SK-N-SH (cell line): ENCODE results near the gene CACNA2D3. TPM values are rescaled to one million over a fixed set of nuclear protein-coding genes. Genes with fewer than 3 reads are reported as not detected.

Experiments used
- CTCF ChIA-PET: fragments of 300-600, 350-600 bp; formaldehyde crosslinking; extraction: SDS; loops from one replicate; lab custom pipeline; 2021; lab: Yijun Ruan, JAX
- POLR2A ChIA-PET: fragments of 350-600 bp; sonication (Branson Sonifier 250); formaldehyde crosslinking; extraction: SDS; loops from one replicate; lab custom pipeline; 2020; ENCODE audit warnings: antibody characterized with exemption, inconsistent platforms; lab: Yijun Ruan, JAX
- DNase-seq: peaks from one replicate; pipeline ENCODE4 v3.0.0; 2012
- H2AFZ ChIP-seq: fragments of 200-600 bp; sonication (generic); 2 replicates; pipeline ENCODE4 v1.8.1; 2016; ENCODE audit warnings: antibody characterized with exemption, mild to moderate bottlenecking, low read depth
- H3F3A ChIP-seq: fragments of 200-600 bp; sonication (generic); replicated peaks from 2 replicates; pipeline ENCODE3; 2016; ENCODE audit warnings: antibody characterized with exemption, mild to moderate bottlenecking; ENCODE audit not compliant: insufficient read depth
- H3K27ac ChIP-seq, 2 experiments: fragments of 200-500 bp in 1 of 2; fragments of 200-600 bp in 1 of 2; sonication (Bioruptor generic) in 1 of 2; sonication (generic), shearing (Covaris generic) in 1 of 2; 2 replicates each; pipeline versions ENCODE4 v1.5.1 to v1.6.1; 2014 to 2016; ENCODE audit warnings: low read depth in 2 of 2, inconsistent platforms in 1 of 2, low read length in 1 of 2, mild to moderate bottlenecking in 1 of 2, mixed read lengths in 1 of 2
- H3K27me3 ChIP-seq: fragments of 200-600 bp; sonication (generic), shearing (Covaris generic); 2 replicates; pipeline ENCODE4 v1.6.1; 2016; ENCODE audit warnings: mixed run types; ENCODE audit not compliant: insufficient read depth
- H3K36me3 ChIP-seq, 2 experiments: fragments of 200-500 bp in 1 of 2; fragments of 200-600 bp in 1 of 2; sonication (Bioruptor generic) in 1 of 2; sonication (generic) in 1 of 2; replicated peaks in 1 of 2; 2 replicates each; pipeline versions ENCODE3 to v1.5.1; 2014 to 2016; ENCODE audit warnings: low read length in 1 of 2, mild to moderate bottlenecking in 1 of 2; ENCODE audit not compliant: insufficient read depth in 2 of 2, control insufficient read depth in 1 of 2
- H3K4me1 ChIP-seq, 2 experiments: fragments of 200-500 bp in 1 of 2; fragments of 200-600 bp in 1 of 2; sonication (Bioruptor generic) in 1 of 2; sonication (generic), shearing (Covaris generic) in 1 of 2; 2 replicates each; pipeline versions ENCODE4 v1.5.1 to v1.6.1; 2014 to 2016; ENCODE audit warnings: low read depth in 1 of 2, low read length in 1 of 2, mixed run types in 1 of 2; ENCODE audit not compliant: insufficient read depth in 2 of 2, control insufficient read depth in 1 of 2
- H3K4me2 ChIP-seq: fragments of 200-600 bp; sonication (generic), shearing (Covaris generic); 2 replicates; pipeline ENCODE4 v1.6.1; 2017; ENCODE audit warnings: mixed run types
- H3K4me3 ChIP-seq, 2 experiments: fragments of 200-500 bp in 1 of 2; fragments of 200-600 bp in 1 of 2; sonication (Bioruptor generic) in 1 of 2; sonication (generic), shearing (Covaris generic) in 1 of 2; 2 replicates each; pipeline versions ENCODE4 v1.5.1 to v1.8.1; 2014 to 2016; ENCODE audit warnings: low read depth in 2 of 2, inconsistent platforms in 1 of 2, low read length in 1 of 2, mild to moderate bottlenecking in 1 of 2, mixed read lengths in 1 of 2, moderate library complexity in 1 of 2
- H3K79me2 ChIP-seq: fragments of 200-600 bp; sonication (generic); 2 replicates; pipeline ENCODE4 v1.8.1; 2017; ENCODE audit warnings: mild to moderate bottlenecking; ENCODE audit not compliant: insufficient read depth
- H3K9ac ChIP-seq: fragments of 200-600 bp; sonication (generic); 2 replicates; pipeline ENCODE4 v1.6.1; 2017; ENCODE audit warnings: mixed run types
- H3K9me2 ChIP-seq: fragments of 200-600 bp; sonication (generic); 2 replicates; pipeline ENCODE4 v1.6.1; 2017; ENCODE audit warnings: mixed run types
- H3K9me3 ChIP-seq: fragments of 200-600 bp; sonication (generic); 2 replicates; pipeline ENCODE4 v1.6.1; 2017; ENCODE audit warnings: mixed run types, mild to moderate bottlenecking, moderate library complexity
- H4K20me1 ChIP-seq: fragments of 200-600 bp; sonication (generic); 2 replicates; pipeline ENCODE4 v1.6.1; 2017; ENCODE audit warnings: mild to moderate bottlenecking, mixed run types; ENCODE audit not compliant: insufficient read depth
- FOSL2 ChIP-seq: IDR thresholded peaks from 2 replicates; pipeline ENCODE4 v1.4.0; 2012; ENCODE audit warnings: low read depth, mild to moderate bottlenecking, moderate library complexity, borderline replicate concordance
- FOXM1 ChIP-seq: IDR thresholded peaks from 2 replicates; pipeline ENCODE4 v1.4.0; 2012; ENCODE audit warnings: low read depth, mild to moderate bottlenecking
- GATA2 ChIP-seq: sonication (generic); formaldehyde crosslinking; IDR thresholded peaks from 2 replicates; pipeline ENCODE4 v1.5.0; 2020; ENCODE audit warnings: mild to moderate bottlenecking, missing genetic modification reagents
- MXI1 ChIP-seq: IDR thresholded peaks from 2 replicates; pipeline ENCODE4 v1.6.1; 2012; ENCODE audit warnings: mild to moderate bottlenecking, low read depth, low read length, improper control_type of control experiment
- NRF1 ChIP-seq: IDR thresholded peaks from 2 replicates; pipeline ENCODE4 v1.6.1; 2012; ENCODE audit warnings: low read depth, mild to moderate bottlenecking, low read length
- POLR2AphosphoS5 ChIP-seq: IDR thresholded peaks from 2 replicates; pipeline ENCODE4 v1.6.1; 2012; ENCODE audit warnings: low read depth, low read length
- TAF1 ChIP-seq: IDR thresholded peaks from 2 replicates; pipeline ENCODE4 v1.6.1; 2012; ENCODE audit warnings: low read depth, mild to moderate bottlenecking, low read length, moderate library complexity, borderline replicate concordance
- TCF12 ChIP-seq: IDR thresholded peaks from 2 replicates; pipeline ENCODE4 v1.4.0; 2012
- TEAD4 ChIP-seq: IDR thresholded peaks from 2 replicates; pipeline ENCODE4 v1.4.0; 2012; ENCODE audit warnings: mild to moderate bottlenecking, borderline replicate concordance; ENCODE audit not compliant: insufficient read depth
- ZBTB33 ChIP-seq: IDR thresholded peaks from 2 replicates; pipeline ENCODE4 v1.4.0; 2012; ENCODE audit warnings: low read depth, borderline replicate concordance
- WGBS: methylation state at CpG from one replicate; pipeline ENCODE4 v1.1.6; 2017; ENCODE audit warnings: low lambda C conversion rate; 5-methylcytosine and 5-hydroxymethylcytosine counted together
- polyA plus RNA-seq, 3 experiments: library from polyadenylated mRNA; depleted of rRNA; stranded (reverse); fragments of >200 nt; gene quantifications; 2 replicates each; pipeline ENCODE4 v1.2.3, GENCODE V29; 2012
- TF ChIP-seq, protein P1 (sequence below): IDR thresholded peaks from 2 replicates; pipeline ENCODE4; 2012
- TF ChIP-seq, protein P2 (sequence below): fragments of 200-600 bp; sonication (generic); IDR thresholded peaks from 2 replicates; pipeline ENCODE4 v1.6.1; 2017; ENCODE audit warnings: antibody characterized with exemption, mild to moderate bottlenecking, moderate library complexity
- TF ChIP-seq, protein P3 (sequence below): IDR thresholded peaks from 2 replicates; pipeline ENCODE4 v1.4.0; 2012; ENCODE audit warnings: low read depth
- TF ChIP-seq, protein P4 (sequence below): fragments of 150-350 bp; IDR thresholded peaks from 2 replicates; pipeline ENCODE4 v1.6.1; 2016; ENCODE audit warnings: mild to moderate bottlenecking, low read depth, low read length

The CACNA2D3 gene
- polyA plus RNA-seq, 1 of the 3 experiments (the other 2 are of a cell fraction), result 0.15 TPM

GRCh38 chr3:54814224-54814623 lies 691.9 kb downstream of the CACNA2D3 start:
- Histone ChIP-seq H3K27ac (no peak overlapping the region), H3K9me3 (no peaks in the 10 kb centered on the region), H3K9ac (no peak overlapping the region), H3K27me3 (no peaks in the 10 kb centered on the region), H3K4me3 (no peak overlapping the region), H3K9me2 (no peaks in the 10 kb centered on the region), H3F3A (no peaks in the 10 kb centered on the region), H4K20me1 (no peaks in the 10 kb centered on the region), H3K36me3 (no peaks in the 10 kb centered on the region), H2AFZ (no peak overlapping the region), H3K4me1 (no peaks in the 10 kb centered on the region), H3K79me2 (no peaks in the 10 kb centered on the region), H3K4me2 (no peak overlapping the region)
- WGBS, result 67% methylated on average over 2 of the region's 3 CpGs
- TF ChIP-seq, protein P1, sequence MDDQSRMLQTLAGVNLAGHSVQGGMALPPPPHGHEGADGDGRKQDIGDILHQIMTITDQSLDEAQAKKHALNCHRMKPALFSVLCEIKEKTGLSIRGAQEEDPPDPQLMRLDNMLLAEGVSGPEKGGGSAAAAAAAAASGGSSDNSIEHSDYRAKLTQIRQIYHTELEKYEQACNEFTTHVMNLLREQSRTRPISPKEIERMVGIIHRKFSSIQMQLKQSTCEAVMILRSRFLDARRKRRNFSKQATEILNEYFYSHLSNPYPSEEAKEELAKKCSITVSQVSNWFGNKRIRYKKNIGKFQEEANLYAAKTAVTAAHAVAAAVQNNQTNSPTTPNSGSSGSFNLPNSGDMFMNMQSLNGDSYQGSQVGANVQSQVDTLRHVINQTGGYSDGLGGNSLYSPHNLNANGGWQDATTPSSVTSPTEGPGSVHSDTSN, result no peak
- TF ChIP-seq NRF1 (no peak), ZBTB33 (no peak), FOXM1 (no peak), TEAD4 (no peak), GATA2 (CRISPR knock-in tag) (no peak), POLR2AphosphoS5 (no peak), TCF12 (no peak), FOSL2 (no peak), MXI1 (no peak), TAF1 (no peak)
- TF ChIP-seq, protein P2, sequence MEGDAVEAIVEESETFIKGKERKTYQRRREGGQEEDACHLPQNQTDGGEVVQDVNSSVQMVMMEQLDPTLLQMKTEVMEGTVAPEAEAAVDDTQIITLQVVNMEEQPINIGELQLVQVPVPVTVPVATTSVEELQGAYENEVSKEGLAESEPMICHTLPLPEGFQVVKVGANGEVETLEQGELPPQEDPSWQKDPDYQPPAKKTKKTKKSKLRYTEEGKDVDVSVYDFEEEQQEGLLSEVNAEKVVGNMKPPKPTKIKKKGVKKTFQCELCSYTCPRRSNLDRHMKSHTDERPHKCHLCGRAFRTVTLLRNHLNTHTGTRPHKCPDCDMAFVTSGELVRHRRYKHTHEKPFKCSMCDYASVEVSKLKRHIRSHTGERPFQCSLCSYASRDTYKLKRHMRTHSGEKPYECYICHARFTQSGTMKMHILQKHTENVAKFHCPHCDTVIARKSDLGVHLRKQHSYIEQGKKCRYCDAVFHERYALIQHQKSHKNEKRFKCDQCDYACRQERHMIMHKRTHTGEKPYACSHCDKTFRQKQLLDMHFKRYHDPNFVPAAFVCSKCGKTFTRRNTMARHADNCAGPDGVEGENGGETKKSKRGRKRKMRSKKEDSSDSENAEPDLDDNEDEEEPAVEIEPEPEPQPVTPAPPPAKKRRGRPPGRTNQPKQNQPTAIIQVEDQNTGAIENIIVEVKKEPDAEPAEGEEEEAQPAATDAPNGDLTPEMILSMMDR, result no peak
- TF ChIP-seq, protein P3, sequence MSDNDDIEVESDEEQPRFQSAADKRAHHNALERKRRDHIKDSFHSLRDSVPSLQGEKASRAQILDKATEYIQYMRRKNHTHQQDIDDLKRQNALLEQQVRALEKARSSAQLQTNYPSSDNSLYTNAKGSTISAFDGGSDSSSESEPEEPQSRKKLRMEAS, result no peak
- TF ChIP-seq, protein P4, sequence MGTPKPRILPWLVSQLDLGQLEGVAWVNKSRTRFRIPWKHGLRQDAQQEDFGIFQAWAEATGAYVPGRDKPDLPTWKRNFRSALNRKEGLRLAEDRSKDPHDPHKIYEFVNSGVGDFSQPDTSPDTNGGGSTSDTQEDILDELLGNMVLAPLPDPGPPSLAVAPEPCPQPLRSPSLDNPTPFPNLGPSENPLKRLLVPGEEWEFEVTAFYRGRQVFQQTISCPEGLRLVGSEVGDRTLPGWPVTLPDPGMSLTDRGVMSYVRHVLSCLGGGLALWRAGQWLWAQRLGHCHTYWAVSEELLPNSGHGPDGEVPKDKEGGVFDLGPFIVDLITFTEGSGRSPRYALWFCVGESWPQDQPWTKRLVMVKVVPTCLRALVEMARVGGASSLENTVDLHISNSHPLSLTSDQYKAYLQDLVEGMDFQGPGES, result no peak
- DNase-seq, result no peak
- ChIA-PET CTCF (no interaction called here), POLR2A (no interaction called here)
